NCI-H1048 (cell line): ENCODE results near the gene SFXN1.

Experiments used
- DNase-seq: peaks from one replicate; lab custom pipeline; 2025; lab: John Stamatoyannopoulos, UW

SFXN1 gene

GRCh38 chr5:175575301-175575700 lies 96.9 kb downstream of the SFXN1 start:
- no peak for DNase-seq

- DNase-seq = no peak
These were observed 97.7 kb downstream of the SFXN1 start for GRCh38 chr5:175576096-175576495.

- DNase-seq = no peak
These were observed 98.2 kb downstream of the SFXN1 start for GRCh38 chr5:175576591-175576990.
